Vein endothelial cell (primary cell): ENCODE measurements around the gene GPATCH3. TPM values are rescaled to one million over a fixed set of nuclear protein-coding genes. Genes with fewer than 3 reads are reported as not detected.

ENCODE experiments used
- total RNA-seq: library from RNA; depleted of rRNA; stranded (reverse); fragments of >200 nt; gene quantifications from 2 replicates; pipeline ENCODE4 v1.2.3, GENCODE V29; 2012

Gene GPATCH3, protein sequence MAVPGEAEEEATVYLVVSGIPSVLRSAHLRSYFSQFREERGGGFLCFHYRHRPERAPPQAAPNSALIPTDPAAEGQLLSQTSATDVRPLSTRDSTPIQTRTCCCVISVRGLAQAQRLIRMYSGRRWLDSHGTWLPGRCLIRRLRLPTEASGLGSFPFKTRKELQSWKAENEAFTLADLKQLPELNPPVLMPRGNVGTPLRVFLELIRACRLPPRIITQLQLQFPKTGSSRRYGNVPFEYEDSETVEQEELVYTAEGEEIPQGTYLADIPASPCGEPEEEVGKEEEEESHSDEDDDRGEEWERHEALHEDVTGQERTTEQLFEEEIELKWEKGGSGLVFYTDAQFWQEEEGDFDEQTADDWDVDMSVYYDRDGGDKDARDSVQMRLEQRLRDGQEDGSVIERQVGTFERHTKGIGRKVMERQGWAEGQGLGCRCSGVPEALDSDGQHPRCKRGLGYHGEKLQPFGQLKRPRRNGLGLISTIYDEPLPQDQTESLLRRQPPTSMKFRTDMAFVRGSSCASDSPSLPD
- total RNA-seq = 6.5 and 7.5 TPM in 2 replicates

DNA sequence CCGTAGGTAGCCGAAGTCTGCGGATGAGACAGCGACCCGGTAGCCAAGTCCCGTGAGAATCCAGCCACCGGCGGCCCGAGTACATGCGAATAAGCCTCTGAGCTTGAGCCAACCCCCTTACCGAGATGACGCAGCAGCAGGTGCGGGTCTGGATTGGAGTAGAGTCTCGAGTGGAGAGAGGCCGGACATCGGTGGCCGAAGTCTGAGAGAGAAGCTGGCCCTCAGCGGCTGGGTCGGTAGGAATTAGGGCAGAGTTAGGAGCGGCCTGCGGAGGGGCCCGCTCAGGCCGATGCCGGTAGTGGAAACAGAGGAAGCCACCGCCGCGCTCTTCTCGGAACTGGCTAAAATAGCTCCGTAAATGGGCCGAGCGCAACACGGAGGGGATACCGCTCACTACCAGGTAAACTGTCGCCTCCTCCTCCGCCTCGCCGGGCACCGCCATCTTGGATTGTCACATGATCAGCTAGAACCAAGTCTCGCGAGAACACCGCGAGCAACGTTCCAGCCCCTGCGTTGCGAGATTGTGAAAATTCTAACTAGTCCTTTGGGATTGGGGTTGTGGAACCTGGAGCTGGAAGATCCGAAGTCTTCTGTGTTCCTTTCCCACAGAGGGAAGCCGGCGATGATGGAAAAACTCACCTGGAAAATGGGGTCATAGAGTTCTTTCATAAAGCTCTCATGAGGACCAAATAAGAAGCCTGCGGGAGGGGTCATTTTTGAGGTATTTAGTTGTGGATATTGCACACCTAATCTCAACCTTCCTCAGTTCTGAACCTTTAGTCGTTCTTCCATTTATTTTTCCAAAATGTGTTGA is at the start of gene GPATCH3:
GPATCH3 (minus strand) TSS at position 467 of the 814 bp plus-strand sequence; CDS start at position 442, 25 bp downstream.

DNA sequence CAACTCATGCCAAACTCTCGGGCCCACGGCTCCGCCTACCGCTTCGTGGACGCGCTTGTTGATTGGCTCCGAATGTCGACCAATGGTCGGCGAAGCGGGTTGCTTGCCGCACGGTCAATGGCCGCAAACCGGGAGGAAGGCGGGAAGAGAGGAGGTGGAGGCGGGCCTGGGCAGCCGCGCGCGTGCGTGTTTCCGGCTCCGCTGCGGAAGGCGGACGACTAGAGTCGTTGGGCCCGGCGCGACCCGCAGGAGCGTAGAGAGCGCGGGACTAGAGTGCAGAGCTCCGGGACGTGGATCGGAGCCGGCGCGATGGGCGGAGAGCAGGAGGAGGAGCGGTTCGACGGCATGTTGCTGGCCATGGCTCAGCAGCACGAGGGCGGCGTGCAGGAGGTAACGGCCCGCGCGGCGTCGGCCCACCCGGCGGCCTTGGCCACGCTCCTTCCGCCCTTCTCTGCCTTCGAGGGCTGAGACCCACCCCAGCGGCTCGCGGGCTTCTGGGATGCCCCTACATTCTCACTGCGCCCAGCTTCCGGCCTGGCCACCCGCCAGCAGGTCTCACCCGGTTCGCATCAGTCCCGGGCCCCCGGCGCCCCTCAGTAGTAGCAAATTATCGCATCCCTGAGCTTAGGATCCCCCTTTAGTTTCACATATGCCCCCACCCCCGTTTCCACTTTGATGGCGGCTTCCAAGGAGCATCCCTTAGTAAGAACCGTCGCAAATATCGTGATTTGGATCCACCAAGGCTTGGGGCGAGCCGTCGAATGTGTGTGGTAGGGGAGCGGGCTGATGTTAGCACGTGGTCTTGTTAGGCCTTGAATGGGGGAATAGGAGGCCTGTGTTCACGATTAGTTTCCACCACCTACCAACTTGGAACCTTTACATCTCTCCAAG is 21.5 kb upstream of the GPATCH3 start, which contains the start of gene NUDC:
NUDC (plus strand) TSS at position 204 of the 891 bp plus-strand sequence; CDS start at position 310, 106 bp downstream.

DNA sequence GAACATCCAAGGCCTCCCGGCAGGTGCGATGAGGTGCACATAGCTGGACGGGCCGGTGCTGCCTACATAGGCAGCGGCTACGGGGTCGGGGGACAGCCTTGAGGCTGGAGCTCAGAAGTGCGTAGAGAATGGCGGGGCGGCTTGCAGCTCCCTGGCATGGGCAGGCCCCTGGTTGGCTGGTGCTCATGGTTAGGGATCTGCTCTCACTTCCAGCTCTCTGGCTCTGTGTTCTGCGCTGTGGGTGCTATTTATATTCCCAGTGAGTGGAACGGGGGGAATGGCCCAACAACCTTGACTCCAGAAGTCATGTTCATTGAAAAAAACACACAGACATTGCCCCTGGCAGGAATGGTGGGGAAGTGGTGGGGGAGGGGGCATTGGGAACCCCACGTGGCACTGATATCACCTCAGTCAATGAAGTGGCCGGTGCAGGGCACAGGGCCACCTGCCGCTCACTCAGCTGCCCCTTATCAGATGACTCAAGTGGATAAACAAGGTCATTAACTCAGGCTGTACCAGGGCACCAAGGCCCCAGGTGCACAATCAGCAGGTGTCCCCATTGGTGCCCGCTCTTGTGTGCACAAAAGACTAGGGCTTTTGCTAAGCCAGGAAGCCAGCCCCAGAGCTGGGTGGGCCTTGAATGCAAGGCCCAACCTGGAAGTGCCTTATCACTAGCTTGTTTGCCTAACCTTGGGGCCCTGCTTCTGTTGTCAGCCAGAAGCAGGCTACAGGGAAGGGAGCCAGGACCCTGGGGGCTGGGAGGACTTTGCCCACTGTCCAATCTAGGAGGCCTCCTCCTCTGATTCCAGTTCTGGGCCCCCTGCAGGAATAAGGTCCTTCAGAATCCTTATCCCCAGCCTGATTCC is 13.7 kb upstream of the GPATCH3 start, which contains the start of gene NR0B2:
NR0B2 (minus strand) TSS at position 222 of the 866 bp plus-strand sequence; CDS start at position 187, 35 bp downstream.

DNA sequence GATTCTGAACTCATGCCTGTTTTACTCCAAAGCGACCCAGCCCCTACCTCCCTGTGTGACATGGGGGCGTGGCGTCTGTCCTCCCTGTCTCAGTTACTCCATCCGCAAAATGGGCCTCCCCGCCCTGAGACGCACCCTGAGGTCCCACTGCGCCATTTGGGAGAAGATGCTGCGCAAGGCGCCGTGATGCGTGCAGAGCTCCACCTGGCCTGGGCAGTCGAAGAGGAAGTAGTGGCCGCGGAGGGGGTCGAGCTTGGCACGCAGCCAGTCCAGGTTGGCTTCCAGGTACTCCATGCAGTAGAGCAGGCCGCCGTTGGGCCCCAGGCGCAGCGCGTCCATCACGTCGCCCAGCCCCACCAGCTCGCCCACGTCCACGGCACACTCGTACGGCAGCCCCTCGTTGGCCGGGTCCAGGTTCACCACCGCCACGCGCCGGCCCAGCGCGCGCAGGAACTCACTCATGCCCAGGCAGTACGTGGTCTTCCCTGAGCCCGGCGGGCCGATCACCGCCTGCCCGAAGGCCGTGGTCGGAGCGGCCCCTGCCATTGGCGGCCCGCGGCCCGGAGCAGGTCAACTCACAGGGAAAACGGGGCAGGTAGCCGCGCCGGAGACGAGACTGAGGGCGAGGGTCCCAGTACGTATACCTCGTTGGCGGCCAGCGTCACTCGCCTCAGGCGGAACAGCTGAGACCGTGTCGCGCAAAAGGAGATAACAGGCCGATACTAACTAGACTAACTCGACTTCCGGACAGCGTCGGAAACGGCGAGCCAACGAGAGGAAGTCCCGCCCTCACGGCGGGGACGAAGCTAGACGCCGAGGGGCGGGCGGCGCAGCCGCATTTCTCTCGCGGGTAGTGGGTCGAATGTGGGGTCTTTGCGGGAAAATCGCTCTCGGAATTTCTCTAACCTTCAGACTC is 10.5 kb downstream of the GPATCH3 start, which contains the start of gene GPN2:
GPN2 (minus strand) TSS at position 733 of the 916 bp plus-strand sequence; CDS start at position 546, 187 bp downstream.

DNA sequence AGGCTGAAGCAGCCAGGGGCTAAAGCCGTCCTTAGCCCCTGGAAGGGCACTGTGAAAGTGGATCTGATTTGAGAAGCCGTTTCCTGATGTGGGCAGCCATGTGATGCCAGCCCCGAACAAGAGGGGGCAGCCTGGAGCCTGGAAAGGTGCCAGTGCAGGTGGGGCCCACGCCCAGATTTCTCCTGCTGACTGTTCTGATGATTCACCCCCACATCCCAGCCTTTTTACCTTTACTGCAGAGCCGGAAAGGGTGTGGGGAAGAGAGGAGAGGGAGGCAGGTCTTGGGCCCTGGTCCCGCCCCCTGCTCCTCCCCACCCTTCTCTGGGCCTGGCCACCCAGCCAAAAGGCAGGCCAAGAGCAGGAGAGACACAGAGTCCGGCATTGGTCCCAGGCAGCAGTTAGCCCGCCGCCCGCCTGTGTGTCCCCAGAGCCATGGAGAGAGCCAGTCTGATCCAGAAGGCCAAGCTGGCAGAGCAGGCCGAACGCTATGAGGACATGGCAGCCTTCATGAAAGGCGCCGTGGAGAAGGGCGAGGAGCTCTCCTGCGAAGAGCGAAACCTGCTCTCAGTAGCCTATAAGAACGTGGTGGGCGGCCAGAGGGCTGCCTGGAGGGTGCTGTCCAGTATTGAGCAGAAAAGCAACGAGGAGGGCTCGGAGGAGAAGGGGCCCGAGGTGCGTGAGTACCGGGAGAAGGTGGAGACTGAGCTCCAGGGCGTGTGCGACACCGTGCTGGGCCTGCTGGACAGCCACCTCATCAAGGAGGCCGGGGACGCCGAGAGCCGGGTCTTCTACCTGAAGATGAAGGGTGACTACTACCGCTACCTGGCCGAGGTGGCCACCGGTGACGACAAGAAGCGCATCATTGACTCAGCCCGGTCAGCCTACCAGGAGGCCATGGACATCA is 37.2 kb downstream of the GPATCH3 start, which contains the start of gene SFN:
SFN (plus strand) TSS at position 369 of the 904 bp plus-strand sequence; CDS start at position 433, 64 bp downstream.

Other genes starting within 250 kb of the GPATCH3 start
- 35.1 and 43.8 TPM in 2 replicates for gene ARID1A, start 204.5 kb downstream of the GPATCH3 start, total RNA-seq
- 6.6 and 9.8 TPM in 2 replicates for gene PIGV, start 112.5 kb downstream of the GPATCH3 start, total RNA-seq
- gene ZDHHC18, start 73.8 kb downstream of the GPATCH3 start, total RNA-seq = 15.4 and 18.6 TPM in 2 replicates
- 0.10 TPM in 1 of 2 replicates, not detected in the other for gene SFN, start 37.3 kb downstream of the GPATCH3 start, total RNA-seq
- 10.8 and 13.1 TPM in 2 replicates for gene GPN2, start 10.2 kb downstream of the GPATCH3 start, total RNA-seq
- gene NR0B2, start 13.5 kb upstream of the GPATCH3 start, total RNA-seq = not detected in 2 replicates
- 32.7 and 33.3 TPM in 2 replicates for gene NUDC, start 21.3 kb upstream of the GPATCH3 start, total RNA-seq
- not detected in 2 replicates for gene KDF1, start 60.0 kb upstream of the GPATCH3 start, total RNA-seq
- 11.1 and 13.3 TPM in 2 replicates for gene TRNP1, start 93.2 kb upstream of the GPATCH3 start, total RNA-seq
- gene TENT5B, start 112.4 kb upstream of the GPATCH3 start, total RNA-seq = 0.57 and 0.98 TPM in 2 replicates